SK-MEL-5 (cell line): ENCODE results near the gene PIMREG. TPM values are rescaled to one million over a fixed set of nuclear protein-coding genes. Genes with fewer than 3 reads are reported as not detected.

Experiments
- DNase-seq: peaks from one replicate; pipeline ENCODE4 v3.0.0-alpha.2; 2016; ENCODE audit warnings: low read depth, low spot score
- in situ Hi-C: cut with HindIII; loops from 2 replicates; pipeline ENCODE4 v1.10.0; 2016; ENCODE audit warnings: low sequenced_read_pairs, high pct_unique_total_duplicates, low pct_unique_long_range_greater_than_20kb
- total RNA-seq: library from RNA; depleted of rRNA; stranded (reverse); fragments of >200 nt; shearing (Covaris generic); gene quantifications from 2 replicates; pipeline ENCODE4 v1.2.3, GENCODE V29; 2014

The PIMREG gene
- total RNA-seq, 1 experiment from 2014 or later: 24.6 TPM

DNA sequence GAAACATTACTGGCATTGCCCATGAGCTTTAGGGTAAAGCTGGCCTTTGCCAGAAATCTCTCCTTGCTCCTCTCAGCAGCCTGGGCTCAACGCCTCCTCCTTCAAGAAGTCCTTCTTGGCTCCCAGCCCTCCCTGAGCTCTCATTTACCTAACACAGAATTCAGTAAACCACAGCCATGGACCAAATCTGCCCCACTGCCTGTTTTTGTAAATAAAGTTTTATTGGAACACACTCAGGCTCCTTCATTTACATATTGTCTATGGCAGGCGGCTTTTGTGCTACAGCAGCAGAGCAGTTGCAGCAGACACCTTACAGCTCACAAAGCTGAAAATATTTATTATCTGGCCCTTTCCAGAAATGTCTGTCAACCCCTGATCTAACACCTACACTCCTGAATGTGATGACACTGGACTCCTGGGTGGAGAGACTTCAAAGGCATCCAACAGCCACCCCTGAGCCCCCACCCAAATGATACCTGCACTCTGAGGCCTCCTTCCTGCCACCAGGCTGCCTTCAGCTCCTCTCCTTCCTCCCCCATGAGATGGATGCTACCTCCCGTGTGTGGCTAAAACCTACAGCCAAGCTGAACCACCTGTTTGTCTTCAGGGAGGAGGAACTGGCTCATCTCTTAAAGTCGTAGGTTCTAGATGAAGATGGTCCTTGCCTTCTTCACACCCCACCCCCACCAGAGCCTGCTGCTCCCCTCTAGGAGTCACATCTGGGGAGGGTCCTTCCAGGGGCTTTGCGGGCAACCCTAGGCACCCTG is 41.6 kb downstream of the PIMREG start:
- in situ Hi-C loops: no loop called here
- DNase-seq: no peak

DNA sequence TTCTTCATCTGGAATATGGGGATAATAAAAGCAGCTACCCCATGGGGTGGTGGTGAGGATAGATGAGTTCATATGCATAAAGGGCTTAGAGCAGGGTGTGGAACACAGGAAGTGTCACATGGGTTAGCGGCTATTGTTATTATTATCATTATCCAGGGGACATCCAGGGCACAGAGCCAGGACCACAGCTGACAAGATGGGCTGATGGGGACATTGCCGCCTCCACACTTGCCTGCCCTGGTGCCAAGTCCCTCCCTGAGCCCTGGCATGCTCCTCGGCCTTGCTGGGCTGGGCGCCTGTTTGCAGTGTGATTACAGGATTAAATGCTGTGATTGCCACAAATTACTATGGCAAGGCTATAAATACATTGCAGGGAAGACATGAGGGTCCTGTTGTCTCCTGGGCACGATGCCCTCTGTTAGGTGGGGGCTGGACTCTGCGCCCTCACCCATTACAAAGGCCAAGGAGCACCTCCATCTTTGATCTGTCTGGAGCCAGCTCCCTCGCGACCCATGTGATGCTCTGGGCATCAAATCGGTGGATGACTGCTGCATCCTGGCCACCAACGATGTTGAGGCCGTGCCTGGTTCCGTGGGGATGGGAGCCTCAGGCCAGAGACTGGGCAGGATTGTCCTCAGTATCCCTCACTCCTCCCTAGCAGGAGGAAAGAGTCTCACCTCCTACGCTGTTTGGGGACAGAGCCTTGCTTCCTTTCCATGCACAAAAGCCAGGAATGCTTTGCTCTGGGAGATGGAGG is 43.2 kb downstream of the PIMREG start:
- in situ Hi-C loops: no loop called here
- DNase-seq: no peak

DNA sequence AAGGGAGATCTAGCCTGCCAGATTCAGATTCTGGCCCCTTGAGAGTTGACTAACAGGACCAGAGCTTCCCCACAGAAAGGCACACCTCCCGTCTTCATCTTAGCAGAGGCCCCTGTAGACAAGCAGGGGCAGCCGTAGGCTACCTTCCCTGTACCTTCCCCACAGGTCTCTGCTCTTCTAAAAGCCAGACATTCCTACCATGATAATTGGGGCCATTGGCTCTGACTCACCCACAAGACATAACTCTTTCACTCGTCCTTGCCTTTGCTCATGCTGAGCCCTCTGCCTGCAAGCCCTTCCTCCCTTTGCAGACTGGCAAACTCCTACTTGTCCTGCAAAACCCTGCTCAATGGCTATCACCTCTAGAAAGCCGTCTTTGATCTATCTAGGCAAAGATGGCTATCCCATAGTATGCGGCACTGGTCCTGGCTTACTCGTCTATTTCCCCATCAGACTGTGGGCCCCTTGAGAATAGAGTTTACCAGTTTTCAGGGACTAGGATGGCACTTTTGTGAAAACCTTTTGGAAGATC is 43.8 kb downstream of the PIMREG start:
- DNase-seq: no peak
- in situ Hi-C loops: no loop called here

- no peak for DNase-seq
- in situ Hi-C loops: no loop called here
These were observed 44.8 kb downstream of the PIMREG start for GRCh38 chr17:6489016-6489550.

- in situ Hi-C loops: no loop called here
These were observed 46.9 kb downstream of the PIMREG start for GRCh38 chr17:6491071-6491700.

GRCh38 chr17:6492892-6493674 is 48.8 kb downstream of the PIMREG start:
- in situ Hi-C loops: no loop called here
- peak; percentile 21 for DNase-seq

More at GRCh38 chr17:6491071-6491700, 46.9 kb downstream of the PIMREG start:
- no peak for DNase-seq

GRCh38 chr17:6494239-6494941 is 50.1 kb downstream of the PIMREG start:
- in situ Hi-C loops: no loop called here
- no peak for DNase-seq

DNA sequence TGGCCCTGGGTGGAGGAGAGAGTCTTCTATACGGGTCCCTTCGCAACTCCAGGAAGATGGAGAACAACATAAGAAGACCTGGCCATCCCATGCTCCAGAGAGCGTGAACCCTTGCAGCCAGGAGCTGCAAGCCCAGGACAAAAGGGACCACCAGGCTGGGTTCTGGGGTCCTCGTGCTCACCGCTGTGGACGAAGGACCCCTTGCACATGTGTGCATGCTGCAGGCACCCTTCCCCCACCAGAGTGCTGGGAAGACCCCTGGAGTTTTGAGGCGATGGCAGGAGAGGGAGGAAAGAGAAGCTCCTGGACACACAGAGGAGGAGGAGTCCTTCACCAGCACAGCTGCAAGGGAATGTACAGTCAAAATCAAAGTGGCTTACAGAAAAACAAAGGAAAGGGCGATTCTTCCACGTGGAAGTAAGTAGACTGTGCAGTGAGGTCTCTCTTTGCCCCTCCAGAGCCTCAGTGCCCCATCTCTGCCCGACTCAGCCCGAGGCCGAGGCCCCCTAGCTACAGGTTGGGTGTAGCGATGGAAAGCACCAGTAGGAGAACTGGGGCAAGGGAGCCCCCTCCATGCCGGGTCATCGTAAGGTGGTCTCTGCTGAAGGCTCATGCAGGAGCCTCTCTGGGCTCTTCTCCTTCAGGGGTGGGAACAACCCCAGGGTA is 51.3 kb downstream of the PIMREG start:
- no peak for DNase-seq
- in situ Hi-C loops: no loop called here

DNA sequence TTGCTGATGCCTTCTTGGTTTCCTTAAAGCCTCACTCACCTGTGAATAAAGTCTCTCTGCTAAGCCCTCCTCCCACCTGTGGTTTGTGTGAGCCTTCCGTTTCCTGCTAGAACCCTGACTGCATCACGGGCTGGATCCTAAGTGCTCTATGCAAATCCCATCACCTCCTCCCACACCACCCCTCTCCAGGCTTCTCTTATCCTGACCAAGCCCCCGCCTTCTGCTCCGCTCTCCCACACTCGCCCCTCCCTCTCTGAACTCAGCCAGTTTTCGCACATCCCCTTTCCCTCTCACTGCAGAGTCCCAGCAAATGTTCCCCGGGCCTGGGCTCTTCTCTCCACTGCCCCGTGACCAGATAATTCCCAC is 51.8 kb downstream of the PIMREG start:
- DNase-seq: no peak
- in situ Hi-C loops: no loop called here

DNA sequence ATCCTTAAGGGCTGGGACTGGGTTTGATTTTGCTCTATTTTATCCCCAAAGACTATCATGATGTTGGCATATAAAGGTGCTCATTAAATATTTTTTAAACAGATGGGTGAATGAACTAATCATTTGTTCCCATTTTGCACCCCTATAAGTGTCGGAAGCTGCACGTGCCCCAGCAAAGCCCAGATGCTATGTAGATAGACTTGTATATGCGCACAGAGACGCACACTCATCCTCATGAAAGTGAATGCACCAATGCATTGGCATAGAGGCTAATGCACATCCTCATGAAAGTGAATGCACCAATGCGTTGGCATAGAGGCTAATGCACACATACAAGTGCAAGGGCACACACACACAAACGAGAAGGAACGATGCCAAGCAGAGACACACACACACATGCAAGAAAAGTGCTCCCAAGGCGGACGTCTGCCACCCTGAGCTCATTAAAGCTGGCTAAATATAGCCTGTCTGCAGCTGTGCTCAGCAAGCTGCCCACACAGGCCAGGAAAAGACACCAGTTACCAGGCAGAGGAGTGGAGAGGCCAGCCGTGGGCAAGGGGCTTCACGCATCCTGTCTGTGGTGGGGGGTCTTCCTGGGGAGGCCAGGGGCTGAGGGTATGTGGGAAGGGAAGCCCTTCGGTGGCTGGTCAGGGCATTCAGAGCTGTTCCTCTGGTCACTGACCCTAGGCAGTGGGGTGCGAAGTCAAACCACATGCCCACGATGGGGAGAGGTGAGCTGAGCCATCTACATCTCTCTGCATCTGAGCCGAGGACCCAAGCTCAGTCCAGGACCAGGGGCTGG is 52.6 kb downstream of the PIMREG start:
- in situ Hi-C loops: no loop called here
- no peak for DNase-seq

DNA sequence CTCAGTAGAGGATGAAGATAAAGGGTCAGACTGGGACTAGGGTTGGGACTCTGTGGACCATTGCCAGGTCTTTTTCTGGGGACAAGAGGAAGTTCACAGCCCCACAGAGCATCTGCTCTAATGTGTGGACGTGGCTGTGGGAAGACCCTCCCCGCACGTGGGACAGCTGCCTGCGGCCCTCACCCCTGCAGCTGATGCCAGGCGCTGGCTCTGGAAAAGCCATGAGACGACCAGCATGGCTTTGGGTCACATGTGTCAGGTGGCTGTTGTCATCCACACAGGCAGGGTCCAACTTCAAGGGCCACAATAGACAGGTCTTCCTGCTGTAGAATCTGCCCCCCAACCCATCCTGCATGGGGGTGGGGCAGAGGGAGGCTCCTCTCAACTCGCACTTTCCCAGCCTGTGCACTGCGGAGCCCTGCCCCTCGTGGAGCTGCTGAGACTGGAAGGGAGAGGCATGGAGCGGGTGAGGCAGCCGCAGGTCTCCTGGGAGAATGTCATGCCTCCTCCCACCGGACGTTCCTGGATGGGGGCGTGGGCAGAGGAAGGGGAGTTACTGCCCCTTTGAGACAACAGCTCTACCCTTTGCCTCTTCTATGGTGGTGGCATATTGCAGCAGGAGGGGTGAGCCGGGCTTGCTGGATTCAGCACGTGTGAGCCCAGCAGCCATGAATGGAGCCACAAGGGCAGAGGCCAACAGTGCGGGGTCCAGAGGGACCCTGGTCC is 53.4 kb downstream of the PIMREG start:
- in situ Hi-C loops: no loop called here

GRCh38 chr17:6498356-6498755 is 54.1 kb downstream of the PIMREG start:
- no peak for DNase-seq
- in situ Hi-C loops: no loop called here

More for the DNA sequence above, 53.4 kb downstream of the PIMREG start:
- no peak for DNase-seq

DNA sequence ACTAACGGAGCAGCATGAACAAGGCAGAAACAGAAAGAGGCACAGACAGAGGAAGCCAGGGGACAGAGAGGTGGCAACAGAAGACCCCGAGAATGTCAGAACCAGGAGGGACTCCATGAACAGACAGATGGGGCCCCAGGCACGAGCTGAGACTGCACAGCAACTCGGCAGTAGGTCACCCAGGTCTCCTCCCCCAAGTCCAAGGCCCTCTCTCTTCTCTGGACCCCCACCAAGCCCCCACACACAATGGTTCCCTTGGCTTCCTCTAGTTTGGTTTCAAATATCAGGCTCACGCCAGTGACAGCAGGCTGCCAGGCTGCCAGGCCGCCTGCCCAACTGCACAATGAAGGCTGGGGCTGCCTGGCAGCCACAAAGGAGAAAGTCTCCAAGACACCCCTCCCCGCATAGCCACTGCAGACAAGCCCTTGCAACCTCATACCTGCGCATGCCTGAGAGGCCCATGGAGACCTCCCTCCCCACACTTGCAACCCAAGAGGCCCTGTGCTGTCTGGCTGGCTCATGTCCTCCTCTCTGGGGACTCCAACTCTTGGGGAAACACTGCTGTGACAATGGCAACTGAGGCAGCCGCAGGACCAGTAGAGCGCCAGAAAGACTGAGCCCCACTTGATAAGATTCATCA is 54.8 kb downstream of the PIMREG start:
- in situ Hi-C loops: no loop called here
- DNase-seq: no peak
